Fibroblast of gingiva (primary cell): ENCODE data around the gene LYPD6.

ENCODE experiments used
- DNase-seq: peaks from one replicate; pipeline ENCODE4 v3.0.0-alpha.2; 2011; ENCODE audit warnings: low read depth

The LYPD6 gene

GRCh38 chr2:149409506-149409905, 79.1 kb downstream of the LYPD6 start:
- no peak for DNase-seq

DNA sequence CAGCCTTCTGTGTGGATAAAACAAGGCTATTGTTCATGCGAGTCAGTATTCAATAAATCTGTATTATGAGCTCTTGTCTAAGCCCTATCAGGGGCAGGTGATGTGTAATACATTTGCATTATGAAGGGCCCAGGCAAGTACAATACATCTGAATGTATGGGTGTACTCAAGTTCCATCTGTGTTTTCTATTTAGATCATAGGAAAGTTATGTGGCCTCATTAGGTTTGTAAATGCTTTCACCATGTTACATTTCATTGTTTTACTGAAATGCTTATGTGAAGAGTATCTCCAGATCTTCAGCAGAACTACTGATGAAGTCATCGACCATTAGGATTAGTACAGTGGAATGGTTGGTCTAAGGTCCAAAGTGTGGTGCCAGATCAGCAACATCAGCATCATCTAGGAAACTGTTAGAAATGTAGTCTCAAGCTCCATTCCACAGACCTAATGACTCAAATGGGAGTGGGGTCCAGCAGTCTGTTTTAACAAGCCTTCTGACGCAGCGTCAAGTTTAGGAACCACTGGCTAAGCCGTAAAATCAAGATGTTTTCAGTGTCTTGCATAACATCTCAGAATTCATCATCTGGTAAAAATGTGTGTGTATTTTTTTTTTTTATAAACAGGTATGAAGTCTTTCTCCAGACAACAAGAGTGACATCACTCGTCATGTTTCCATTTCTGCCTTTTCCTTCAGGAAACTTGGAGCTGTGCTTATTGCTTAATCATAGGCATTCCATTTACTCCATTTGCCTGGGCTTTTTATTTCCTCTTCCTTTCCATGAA, 80.5 kb downstream of the LYPD6 start:
- no peak for DNase-seq

DNA sequence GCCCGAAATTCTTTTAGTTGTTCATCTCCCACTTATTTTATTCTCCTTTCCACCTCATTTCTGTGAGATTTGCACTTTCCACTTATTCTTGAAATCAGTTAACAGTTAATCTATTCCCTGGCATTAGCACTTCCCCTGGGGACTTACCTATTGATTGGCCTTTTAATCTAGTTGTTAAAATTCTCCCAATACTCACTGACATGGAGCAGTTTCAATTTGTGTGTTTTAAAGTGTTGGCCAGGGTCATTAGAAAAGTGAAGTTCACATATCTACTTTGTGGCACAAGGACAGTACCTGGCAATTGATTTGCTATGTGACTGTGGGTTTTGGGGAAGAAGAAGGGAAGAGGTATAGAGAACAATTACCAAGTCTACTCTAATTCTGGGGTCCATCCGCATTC, 83.1 kb downstream of the LYPD6 start:
- no peak for DNase-seq

DNA sequence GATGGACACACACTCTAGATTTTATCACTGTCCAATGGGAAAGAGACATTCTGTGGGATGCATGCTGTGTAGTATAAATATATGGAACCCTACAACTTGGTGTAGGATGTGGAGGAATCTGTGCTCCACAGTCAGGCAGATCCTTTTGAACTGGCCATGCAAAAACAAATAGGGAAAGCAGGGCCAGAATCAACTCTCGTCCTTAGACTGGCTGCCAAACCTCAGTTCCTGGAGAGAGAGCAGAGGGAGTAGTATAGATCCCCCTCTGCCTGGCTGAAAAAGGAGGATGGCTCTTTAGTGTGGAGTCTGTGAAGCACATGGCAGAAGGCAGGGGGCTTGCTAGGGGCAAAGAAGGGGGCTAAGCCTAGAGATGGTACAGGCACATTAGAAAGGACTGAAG, 84.7 kb downstream of the LYPD6 start:
- no peak for DNase-seq

GRCh38 chr2:149418065-149418464, 87.7 kb downstream of the LYPD6 start:
- no peak for DNase-seq

- no peak for DNase-seq
Measured at GRCh38 chr2:149420053-149420963, 89.9 kb downstream of the LYPD6 start.

- DNase-seq = no peak
Measured at GRCh38 chr2:149421791-149422190, 91.4 kb downstream of the LYPD6 start.

GRCh38 chr2:149422337-149422990, 92.1 kb downstream of the LYPD6 start:
- peak; percentile 11 for DNase-seq

DNA sequence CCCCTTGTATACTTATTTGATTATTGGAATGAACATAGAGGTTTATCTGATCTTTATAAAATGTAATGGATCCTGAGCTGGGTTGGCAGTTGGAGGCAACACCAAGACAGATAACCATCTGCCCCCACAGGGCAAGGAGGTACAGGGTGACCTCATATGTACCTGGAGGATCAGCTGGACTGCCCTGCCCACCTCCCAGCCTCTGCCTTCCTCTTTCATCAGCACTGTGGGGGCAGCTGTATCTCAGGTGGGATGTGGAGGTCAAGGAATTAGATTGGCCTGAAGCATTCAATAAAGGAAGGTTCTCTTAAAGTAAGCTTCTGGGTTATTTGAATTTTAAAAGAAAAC, 92.6 kb downstream of the LYPD6 start:
- DNase-seq = no peak

GRCh38 chr2:149423630-149424029, 93.2 kb downstream of the LYPD6 start:
- no peak for DNase-seq

DNA sequence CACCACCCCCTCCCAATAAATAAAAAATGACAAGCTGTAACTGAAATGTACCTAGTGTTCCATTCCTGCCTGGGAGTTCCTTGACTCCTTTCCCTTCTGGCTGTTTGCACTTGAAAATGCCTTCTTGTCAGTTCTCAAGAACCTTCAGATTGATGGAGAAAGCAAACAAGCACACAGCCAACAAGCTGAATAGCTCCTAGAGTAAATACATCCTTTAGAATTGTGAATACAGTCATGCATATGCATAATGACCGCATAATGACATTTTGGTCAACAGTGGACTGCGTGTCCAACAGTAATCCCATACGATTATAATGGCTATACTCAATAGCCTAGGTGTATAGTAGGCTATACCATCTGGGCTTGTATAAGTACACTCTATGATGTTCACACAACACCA, 97.0 kb downstream of the LYPD6 start:
- no peak for DNase-seq

GRCh38 chr2:149428783-149429182, 98.4 kb downstream of the LYPD6 start:
- no peak for DNase-seq

DNA sequence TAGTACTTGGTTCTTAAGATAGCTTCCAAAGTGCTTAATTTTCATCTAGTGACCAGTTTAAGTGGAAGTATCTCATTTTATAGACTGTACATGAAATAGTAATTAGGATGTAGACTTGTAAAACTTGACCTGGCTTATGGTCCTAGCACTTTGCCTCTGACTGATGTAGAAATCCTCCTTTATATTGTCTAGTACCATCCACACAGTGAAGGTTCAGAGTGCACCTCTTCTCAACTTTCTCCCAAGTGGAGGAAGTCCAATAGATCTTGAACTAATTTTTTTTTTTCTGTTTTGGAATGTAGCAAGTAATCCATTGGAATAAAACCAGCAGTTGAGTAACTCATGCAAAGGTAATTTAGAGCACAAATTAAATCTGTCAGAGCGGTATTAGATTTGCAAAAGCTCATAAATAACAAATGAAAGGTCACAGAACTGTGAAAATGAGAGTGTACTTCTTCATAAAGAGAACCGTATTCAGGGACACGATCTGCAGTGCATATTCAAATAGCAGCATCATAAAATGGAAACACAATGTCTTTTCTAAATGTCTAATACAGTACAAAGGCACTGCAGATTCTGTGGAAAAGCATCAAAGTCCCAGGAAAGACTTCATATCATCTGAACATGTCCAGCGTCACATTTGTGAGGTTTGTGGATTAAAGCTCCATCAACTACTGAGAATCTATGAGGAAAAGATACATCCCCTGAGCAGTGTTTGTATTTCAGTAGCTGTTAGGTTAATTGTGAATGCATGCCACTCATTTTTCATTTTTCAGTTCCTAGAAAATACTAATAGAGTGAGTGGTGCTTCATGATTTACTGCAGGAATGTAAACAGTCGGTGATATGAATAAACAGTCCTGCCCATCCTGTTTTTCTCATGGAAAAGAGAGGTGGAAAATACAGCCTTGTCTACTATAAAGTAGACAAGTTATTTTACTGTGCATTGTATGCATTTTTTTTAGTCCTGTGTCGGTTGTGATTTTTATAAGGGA, 100.7 kb downstream of the LYPD6 start:
- DNase-seq = peak; percentile 2

DNA sequence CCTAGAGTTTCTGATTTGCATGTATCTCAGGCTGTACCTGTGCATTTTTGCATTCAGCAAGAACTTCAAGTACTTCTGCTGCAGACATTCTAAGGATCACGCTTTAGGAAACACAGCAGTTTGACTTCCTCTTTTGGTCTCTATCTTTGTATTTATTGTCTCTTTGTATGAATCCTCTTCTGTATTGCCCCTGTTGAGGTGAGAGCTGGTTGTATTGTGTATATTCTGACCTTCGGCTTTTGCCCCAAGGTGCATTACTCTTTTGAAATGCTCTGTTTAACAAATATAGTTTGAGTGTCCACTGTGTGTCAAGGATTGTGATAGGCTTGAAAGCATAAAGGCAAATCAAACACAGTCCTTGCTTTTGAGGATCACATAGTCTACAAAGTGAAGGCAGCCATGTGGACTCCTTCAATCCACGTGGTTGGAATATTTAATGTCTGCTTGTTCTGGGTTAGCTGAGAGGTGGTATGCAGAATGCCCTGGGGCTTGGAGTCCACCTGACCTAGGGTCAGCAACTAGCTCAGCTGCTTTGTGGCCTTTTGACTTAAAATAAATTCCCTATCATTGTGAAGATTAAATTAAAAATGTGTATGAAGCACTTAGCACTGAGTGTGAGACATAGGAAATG, 108.1 kb downstream of the LYPD6 start:
- DNase-seq = no peak

- no peak for DNase-seq
Measured at GRCh38 chr2:149441255-149441654, 110.9 kb downstream of the LYPD6 start.

GRCh38 chr2:149442346-149442745, 112.0 kb downstream of the LYPD6 start:
- no peak for DNase-seq

GRCh38 chr2:149443150-149443549, 112.8 kb downstream of the LYPD6 start:
- no peak for DNase-seq

DNA sequence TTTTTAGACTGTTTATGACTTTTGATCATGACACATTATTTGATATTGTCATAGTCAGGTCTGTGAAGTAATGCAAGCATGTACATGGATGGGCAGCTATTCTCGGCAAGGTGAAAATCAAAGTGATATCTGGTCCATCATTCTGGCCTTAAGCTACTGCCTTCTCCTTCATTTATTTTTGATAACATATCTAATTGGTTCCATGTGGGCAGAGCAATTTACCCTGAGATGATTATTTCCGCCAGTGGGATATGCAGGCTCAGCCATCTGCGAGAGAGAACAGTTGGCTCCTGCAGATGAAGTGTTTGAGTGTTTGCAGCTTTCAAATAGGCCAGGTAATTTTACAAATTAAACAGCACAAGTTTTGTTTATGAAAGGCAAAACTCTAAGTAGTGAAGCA, 116.4 kb downstream of the LYPD6 start:
- DNase-seq = no peak

GRCh38 chr2:149448315-149448714, 117.9 kb downstream of the LYPD6 start:
- DNase-seq = no peak

- DNase-seq = no peak
Measured at GRCh38 chr2:149449017-149449416, 118.6 kb downstream of the LYPD6 start.
